Endothelial cell of umbilical vein (primary cell): Measurements from ENCODE around the gene KIF6. TPM values are rescaled to one million over a fixed set of nuclear protein-coding genes. Genes with fewer than 3 reads are reported as not detected.

Source experiments
- BruUV-seq: library from RNA; stranded (reverse); fragments of 400-500 nt; replicated peaks from 2 replicates; lab custom pipeline; 2021; lab: Mats Ljungman, UMichigan
- CTCF ChIA-PET: fragments of 300-600, 350-600 bp; sonication (Branson Sonifier 250); formaldehyde crosslinking; loops from one replicate; lab custom pipeline; 2021; ENCODE audit warnings: antibody characterized with exemption, inconsistent platforms; lab: Charles Lee
- POLR2A ChIA-PET: fragments of 300-600, 350-600 bp; sonication (Branson Sonifier 250); formaldehyde crosslinking; loops from one replicate; lab custom pipeline; 2021; ENCODE audit warnings: antibody characterized with exemption, inconsistent platforms; lab: Charles Lee
- DNase-seq: peaks from one replicate; pipeline ENCODE4 v3.0.0-alpha.2; 2011; ENCODE audit warnings: low read depth, low spot score
- FAIRE-seq: peaks from 2 replicates; lab custom pipeline; 2011; peaks lifted over from hg19 to GRCh38; lab: Jason Lieb, UNC
- H2AFZ ChIP-seq: 2 replicates; pipeline ENCODE4 v1.6.0; 2012; ENCODE audit warnings: low read depth, low read length, control low read depth, inconsistent platforms
- H3K27ac ChIP-seq: 2 replicates; pipeline ENCODE4 v1.5.1; 2011; ENCODE audit warnings: low read depth, mild to moderate bottlenecking, control low read depth, low read length, moderate library complexity; ENCODE audit not compliant: insufficient read depth
- H3K27me3 ChIP-seq, 2 experiments: 2 replicates each; pipeline versions ENCODE4 v1.6.0 to v1.6.1; 2011; ENCODE audit warnings: low read length in 2 of 2, mixed read lengths in 1 of 2; ENCODE audit not compliant: control insufficient read depth in 2 of 2, insufficient read depth in 2 of 2
- H3K36me3 ChIP-seq, 2 experiments: 2 replicates in 1 of 2; 3 replicates in 1 of 2; pipeline ENCODE4 v1.5.1; 2011; ENCODE audit warnings: low read length in 2 of 2, mild to moderate bottlenecking in 1 of 2, moderate library complexity in 1 of 2; ENCODE audit not compliant: control insufficient read depth in 2 of 2, insufficient read depth in 2 of 2; ENCODE audit errors: extremely low read depth in 1 of 2
- H3K4me1 ChIP-seq: 3 replicates; pipeline ENCODE4 v1.5.1; 2011; ENCODE audit warnings: mild to moderate bottlenecking, low read length; ENCODE audit not compliant: control insufficient read depth, insufficient read depth; ENCODE audit errors: extremely low read depth
- H3K4me2 ChIP-seq: 2 replicates; pipeline ENCODE4 v1.6.1; 2011; ENCODE audit warnings: low read length, control low read depth, mixed read lengths; ENCODE audit not compliant: insufficient read depth
- H3K4me3 ChIP-seq, 3 experiments: fragments of 200-600 bp in 1 of 3; sonication (generic), shearing (Covaris generic) in 1 of 3; replicated peaks in 1 of 3; 2 replicates each; pipeline ENCODE4 v1.5.1; 2011 to 2016; ENCODE audit warnings: control low read depth in 3 of 3, low read length in 3 of 3, mild to moderate bottlenecking in 2 of 3, inconsistent platforms in 1 of 3, low read depth in 1 of 3, moderate library complexity in 1 of 3; ENCODE audit not compliant: insufficient read depth in 1 of 3
- H3K79me2 ChIP-seq: 2 replicates; pipeline ENCODE4 v1.6.0; 2012; ENCODE audit warnings: low read length, inconsistent platforms; ENCODE audit not compliant: control insufficient read depth, insufficient read depth
- H3K9ac ChIP-seq: replicated peaks from 2 replicates; pipeline ENCODE3; 2011; ENCODE audit warnings: low read length, control low read depth; ENCODE audit not compliant: insufficient read depth; ENCODE audit errors: extremely low read depth
- H3K9me1 ChIP-seq: replicated peaks from 3 replicates; pipeline ENCODE4 v1.6.0; 2011; ENCODE audit warnings: mild to moderate bottlenecking, low read length; ENCODE audit not compliant: control insufficient read depth, insufficient read depth; ENCODE audit errors: extremely low read depth
- H3K9me3 ChIP-seq: replicated peaks from 2 replicates; pipeline ENCODE4 v1.5.1; 2012; ENCODE audit warnings: low read length, inconsistent platforms; ENCODE audit not compliant: control insufficient read depth, insufficient read depth
- H4K20me1 ChIP-seq: replicated peaks from 2 replicates; pipeline ENCODE3; 2011; ENCODE audit warnings: mild to moderate bottlenecking, low read length; ENCODE audit not compliant: control insufficient read depth, insufficient read depth; ENCODE audit errors: extremely low read depth
- EZH2 ChIP-seq: IDR thresholded peaks from 2 replicates; pipeline ENCODE4 v1.6.1; 2012; ENCODE audit warnings: borderline replicate concordance, low read depth, mild to moderate bottlenecking, moderate library complexity, low read length, inconsistent platforms; ENCODE audit not compliant: severe bottlenecking
- FOS ChIP-seq: IDR thresholded peaks from 2 replicates; pipeline ENCODE4 v1.6.1; 2011; ENCODE audit warnings: mild to moderate bottlenecking, low read length, moderate library complexity, borderline replicate concordance; ENCODE audit not compliant: insufficient read depth
- GATA2 ChIP-seq: IDR thresholded peaks from 2 replicates; pipeline ENCODE4 v1.7.0; 2011; ENCODE audit warnings: low read depth, mild to moderate bottlenecking, moderate library complexity, mixed read lengths, low read length; ENCODE audit not compliant: insufficient read length, insufficient read depth
- JUN ChIP-seq: IDR thresholded peaks from 2 replicates; pipeline ENCODE4 v1.6.1; 2011; ENCODE audit warnings: borderline replicate concordance, low read depth; ENCODE audit not compliant: insufficient read length, insufficient read depth
- MYC ChIP-seq: IDR thresholded peaks from one replicate; pipeline ENCODE4 v1.6.1; 2011; ENCODE audit warnings: mild to moderate bottlenecking, low read depth, low read length
- POLR2A ChIP-seq: IDR thresholded peaks from 2 replicates; pipeline ENCODE4 v1.6.1; 2012; ENCODE audit warnings: low read depth, mild to moderate bottlenecking, control low read depth, low read length
- POLR2AphosphoS5 ChIP-seq: IDR thresholded peaks from 2 replicates; pipeline ENCODE4 v1.6.1; 2012; ENCODE audit warnings: low read depth, mild to moderate bottlenecking, control low read depth, low read length, moderate library complexity; ENCODE audit not compliant: insufficient read depth
- dilution Hi-C: fragments of 300-500 bp; cut with MboI; formaldehyde crosslinking; loops from one replicate; pipeline ENCODE4 v1.15.0; 2019; ENCODE audit warnings: low sequenced_read_pairs; ENCODE audit not compliant: extremely low pct_ligation_motif_present
- intact Hi-C: fragments of 100-400 bp; cut with micrococcal nuclease; formaldehyde crosslinking; loops from one replicate; pipeline ENCODE4 v1.10.0; 2022
- polyA plus RNA-seq, 4 experiments: library from polyadenylated mRNA; depleted of rRNA in 3 of 4; stranded (reverse) in 3 of 4; unstranded in 1 of 4; fragments of >200 nt; gene quantifications; 2 replicates each; pipeline versions ENCODE4 v1.2.1 to v1.2.3, GENCODE V29; 2011 to 2012; ENCODE audit warnings: missing spikeins in 1 of 4
- total RNA-seq: library from RNA; stranded (reverse); gene quantifications from 2 replicates; pipeline ENCODE4 v1.2.3, GENCODE V29; 2021
- TF ChIP-seq, protein P1 (sequence below), 2 donors: IDR thresholded peaks; 1 replicate in 1 of 2; 2 replicates in 1 of 2; pipeline ENCODE4 v1.5.1; 2011; ENCODE audit warnings: low read length in 2 of 2, mild to moderate bottlenecking in 2 of 2, moderate library complexity in 2 of 2, control low read depth in 1 of 2, inconsistent platforms in 1 of 2, low read depth in 1 of 2; ENCODE audit not compliant: insufficient read depth in 1 of 2; ENCODE audit errors: extremely low read depth in 1 of 2
- TF ChIP-seq, protein P2 (sequence below): IDR thresholded peaks from 2 replicates; pipeline ENCODE4 v1.6.1; 2011; ENCODE audit not compliant: insufficient read depth, insufficient read length

Gene KIF6
- total and polyA plus RNA-seq, 2 donors (not counting 3 experiments of a cell fraction or from before 2014, with no cell fraction given), result not detected

DNA sequence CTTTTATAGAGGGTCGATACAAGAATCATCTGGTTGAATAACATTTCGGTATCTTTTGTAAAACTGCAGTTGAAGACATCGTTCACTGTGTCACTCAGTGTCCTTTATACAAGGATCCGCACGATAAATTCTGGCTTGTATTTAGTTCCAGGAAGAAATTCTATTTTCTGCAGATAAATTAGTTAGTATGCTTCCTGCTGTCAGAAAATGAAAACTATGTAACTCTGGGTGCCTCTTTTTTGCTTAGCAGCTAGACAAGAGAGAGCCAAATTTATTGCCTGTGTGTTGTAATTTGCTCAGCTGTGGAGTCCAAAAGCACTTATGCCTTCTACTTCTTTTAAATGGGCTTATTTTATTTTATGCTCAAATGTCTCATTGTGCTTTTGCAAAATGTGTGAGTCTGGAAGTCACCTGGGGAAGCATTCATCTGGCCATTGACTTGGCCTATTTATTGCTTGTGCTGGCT, 346.2 kb downstream of the KIF6 start:
- no peaks in the 10 kb centered on the region for H3K79me2 ChIP-seq
- H2AFZ ChIP-seq, result no peak overlapping the region
- no peaks in the 10 kb centered on the region for H3K36me3 ChIP-seq
- DNase-seq (no peak), FAIRE-seq (no peak)
- H3K9me3 ChIP-seq, result no peaks in the 10 kb centered on the region
- H4K20me1 ChIP-seq, result no peaks in the 10 kb centered on the region
- BruUV-seq, result no TSS peak
- H3K9me1 ChIP-seq, result no peaks in the 10 kb centered on the region
- intact Hi-C loops, result no loop called here
- no peaks in the 10 kb centered on the region for H3K4me1 ChIP-seq
- H3K4me2 ChIP-seq, result no peak overlapping the region
- no peak for TF ChIP-seq POLR2AphosphoS5
- no peak for TF ChIP-seq POLR2A
- TF ChIP-seq, protein P1, sequence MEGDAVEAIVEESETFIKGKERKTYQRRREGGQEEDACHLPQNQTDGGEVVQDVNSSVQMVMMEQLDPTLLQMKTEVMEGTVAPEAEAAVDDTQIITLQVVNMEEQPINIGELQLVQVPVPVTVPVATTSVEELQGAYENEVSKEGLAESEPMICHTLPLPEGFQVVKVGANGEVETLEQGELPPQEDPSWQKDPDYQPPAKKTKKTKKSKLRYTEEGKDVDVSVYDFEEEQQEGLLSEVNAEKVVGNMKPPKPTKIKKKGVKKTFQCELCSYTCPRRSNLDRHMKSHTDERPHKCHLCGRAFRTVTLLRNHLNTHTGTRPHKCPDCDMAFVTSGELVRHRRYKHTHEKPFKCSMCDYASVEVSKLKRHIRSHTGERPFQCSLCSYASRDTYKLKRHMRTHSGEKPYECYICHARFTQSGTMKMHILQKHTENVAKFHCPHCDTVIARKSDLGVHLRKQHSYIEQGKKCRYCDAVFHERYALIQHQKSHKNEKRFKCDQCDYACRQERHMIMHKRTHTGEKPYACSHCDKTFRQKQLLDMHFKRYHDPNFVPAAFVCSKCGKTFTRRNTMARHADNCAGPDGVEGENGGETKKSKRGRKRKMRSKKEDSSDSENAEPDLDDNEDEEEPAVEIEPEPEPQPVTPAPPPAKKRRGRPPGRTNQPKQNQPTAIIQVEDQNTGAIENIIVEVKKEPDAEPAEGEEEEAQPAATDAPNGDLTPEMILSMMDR (IDR thresholded peaks at IDR 0.05; ENCODE audit: extremely low read depth in 1 of 2, insufficient read depth in 1 of 2, low read depth in 1 of 2, low read length in 2 of 2), result no peak
- TF ChIP-seq JUN, result no peak
- TF ChIP-seq EZH2, result no peak
- TF ChIP-seq GATA2, result no peak
- TF ChIP-seq FOS, result no peak
- TF ChIP-seq MYC, result no peak
- TF ChIP-seq, protein P2, sequence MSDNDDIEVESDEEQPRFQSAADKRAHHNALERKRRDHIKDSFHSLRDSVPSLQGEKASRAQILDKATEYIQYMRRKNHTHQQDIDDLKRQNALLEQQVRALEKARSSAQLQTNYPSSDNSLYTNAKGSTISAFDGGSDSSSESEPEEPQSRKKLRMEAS, result no peak
- dilution Hi-C loops, result no loop called here
- H3K27ac ChIP-seq, result no peak overlapping the region
- ChIA-PET CTCF (no interaction called here), POLR2A (no interaction called here)
- no peak overlapping the region for H3K9ac ChIP-seq
- H3K27me3 ChIP-seq, result no peaks in the 10 kb centered on the region
- H3K4me3 ChIP-seq, result no peak overlapping the region
